M059J (cell line): ENCODE measurements around the gene CCDC92B. TPM values are rescaled to one million over a fixed set of nuclear protein-coding genes. Genes with fewer than 3 reads are reported as not detected.

Source experiments
- DNase-seq: peaks from one replicate; pipeline ENCODE4 v3.0.0-alpha.2; 2012; ENCODE audit warnings: low read depth
- total RNA-seq: library from RNA; depleted of rRNA; stranded (reverse); fragments of >200 nt; shearing (Covaris generic); gene quantifications from 2 replicates; pipeline ENCODE4 v1.2.3, GENCODE V29; 2014

CCDC92B gene
- total RNA-seq, 1 experiment from 2014 or later, result not detected

DNA sequence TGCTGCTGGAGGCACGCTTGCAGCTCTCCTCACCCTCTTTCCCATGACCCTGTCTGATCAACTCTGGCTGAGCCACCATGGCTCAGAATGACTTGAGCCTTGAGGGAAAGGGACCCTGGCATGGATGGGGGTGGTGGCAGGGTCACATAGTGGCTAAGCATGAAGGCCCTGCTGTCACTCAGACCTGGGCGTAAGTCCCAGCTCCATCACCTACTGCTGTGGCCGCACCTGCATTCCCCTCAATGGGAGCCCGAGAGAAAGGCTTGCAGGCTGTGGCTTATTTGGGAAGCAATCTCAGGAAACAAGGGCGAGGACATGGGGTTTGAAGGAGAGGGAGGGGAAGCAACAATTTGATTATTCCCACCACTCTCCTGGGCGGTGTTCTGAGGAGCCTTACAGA lies 29.0 kb upstream of the CCDC92B start:
- no peak for DNase-seq

GRCh38 chr17:2777242-2777867 lies 27.9 kb upstream of the CCDC92B start:
- DNase-seq, result no peak

GRCh38 chr17:2776589-2777241 lies 27.3 kb upstream of the CCDC92B start:
- no peak for DNase-seq

DNA sequence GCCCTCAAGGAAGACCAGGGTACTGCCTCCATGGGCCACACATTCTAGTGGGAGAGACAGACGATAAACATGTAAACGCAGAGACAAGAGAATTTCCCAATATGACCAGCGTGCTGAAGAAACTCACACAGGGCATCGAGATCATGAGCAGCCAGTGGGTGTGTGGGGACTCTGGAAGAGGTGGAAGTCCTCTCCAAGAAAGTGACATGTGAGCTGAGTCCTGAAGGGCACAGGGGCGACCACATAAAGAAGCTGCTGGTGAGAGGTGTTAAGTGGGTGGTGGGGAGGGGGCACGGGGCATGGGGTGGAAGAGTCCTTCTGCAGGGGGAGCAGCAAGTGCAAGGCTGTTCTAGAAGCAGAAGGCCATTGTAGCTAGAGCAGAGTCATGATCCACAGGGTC lies 25.8 kb upstream of the CCDC92B start:
- no peak for DNase-seq

DNA sequence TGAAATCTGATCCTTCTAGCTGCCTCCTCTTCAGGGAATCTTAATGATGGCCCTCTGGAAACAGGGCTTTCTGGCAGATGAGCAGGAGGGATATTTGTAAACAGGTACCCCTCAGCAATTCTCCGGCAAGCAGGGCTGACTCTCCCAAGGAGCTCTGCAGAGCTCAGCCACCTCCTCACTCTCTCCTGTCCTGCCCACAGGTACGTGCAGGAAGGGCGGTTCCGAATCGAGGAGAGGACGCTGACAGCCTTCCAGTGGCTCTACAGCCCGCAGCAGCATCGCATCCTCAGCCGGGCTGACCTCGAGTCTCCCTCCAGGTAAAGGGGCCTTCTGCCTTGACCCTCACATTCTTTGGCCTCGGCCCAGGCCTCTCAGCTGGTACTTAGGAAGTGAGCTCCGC lies 20.7 kb upstream of the CCDC92B start:
- no peak for DNase-seq

DNA sequence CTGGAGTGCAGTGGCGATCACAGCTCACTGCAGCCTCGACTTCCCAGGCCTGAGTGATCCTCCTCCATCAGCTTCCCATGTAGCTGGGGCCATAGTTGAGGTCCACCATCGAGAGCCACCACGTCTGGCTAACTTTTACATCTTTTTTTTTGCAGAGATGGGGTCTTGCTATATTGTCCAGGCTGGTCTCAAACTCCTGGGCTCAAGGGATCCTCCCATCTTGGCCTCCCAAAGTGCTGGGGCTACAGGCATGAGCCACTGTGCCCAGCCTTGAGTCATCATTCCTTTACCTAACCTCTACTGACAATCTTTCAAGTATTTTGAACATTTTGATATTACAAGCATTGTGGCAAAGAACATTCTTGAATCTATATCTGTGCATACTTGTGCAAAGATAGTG lies 9.4 kb upstream of the CCDC92B start:
- DNase-seq, result no peak

- DNase-seq, result no peak
These were observed 6.7 kb upstream of the CCDC92B start for GRCh38 chr17:2755891-2756724.

DNA sequence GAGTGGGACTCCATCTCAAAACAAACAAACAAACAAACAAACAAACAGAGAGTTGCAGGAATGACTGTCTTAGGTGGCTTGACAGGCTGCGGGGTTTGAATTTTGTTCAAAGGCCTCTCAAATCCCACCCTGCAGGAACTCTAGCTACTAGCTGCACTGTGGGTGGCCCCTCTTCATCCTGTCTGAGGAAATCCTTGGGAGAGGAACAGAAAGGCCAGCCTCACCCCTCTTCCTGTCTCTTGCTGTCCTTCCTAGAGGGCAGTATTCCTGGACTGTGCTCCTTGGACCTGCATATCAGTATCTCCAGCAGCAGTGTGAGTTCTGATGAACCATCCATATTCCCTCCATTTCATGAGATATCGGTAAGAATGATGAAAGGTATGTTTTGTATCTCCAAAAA lies 2.0 kb upstream of the CCDC92B start:
- no peak for DNase-seq

DNA sequence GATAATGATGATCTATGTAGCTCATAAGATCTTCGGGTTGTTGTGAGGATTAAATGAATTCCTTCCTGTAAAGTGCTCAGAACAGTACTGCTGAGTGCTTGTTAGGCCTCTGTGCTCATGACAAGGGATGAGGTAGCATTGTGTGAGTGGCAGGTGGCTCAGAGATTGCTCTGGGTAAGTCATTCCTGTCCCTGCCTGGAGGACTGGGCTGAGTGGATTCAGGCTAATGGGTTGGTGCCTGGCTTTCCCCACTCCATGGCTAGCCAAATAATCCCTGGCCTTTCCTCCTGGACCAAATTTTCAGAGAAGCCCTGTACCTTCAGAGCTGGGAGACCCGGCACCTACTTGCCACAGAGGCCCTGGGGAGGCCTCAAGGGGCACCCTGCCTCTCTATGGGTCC lies 1.3 kb upstream of the CCDC92B start:
- no peak for DNase-seq

DNA sequence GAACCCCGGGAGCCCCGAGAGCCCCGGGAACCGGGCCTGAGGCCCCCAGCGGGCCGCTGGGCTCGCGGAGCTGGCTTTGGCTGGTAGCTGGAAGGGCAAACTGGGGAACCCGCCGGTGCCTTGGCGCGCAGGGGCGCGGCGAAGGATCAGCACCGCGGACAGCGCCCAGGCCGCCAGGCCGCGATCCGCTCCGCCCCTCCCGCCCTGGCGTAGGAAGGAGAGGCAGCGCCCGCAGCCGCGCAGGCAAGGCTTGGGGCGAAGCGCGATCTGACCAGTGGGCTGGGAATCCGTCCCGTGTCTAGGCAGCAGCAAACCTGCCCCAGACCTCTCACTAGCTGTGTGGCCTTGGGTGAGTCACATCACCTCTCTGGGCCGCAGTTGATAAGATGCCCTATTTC lies 331 bp upstream of the CCDC92B start:
- DNase-seq, result peak; percentile 61

- DNase-seq, result no peak
These were observed 4.0 kb downstream of the CCDC92B start for GRCh38 chr17:2745317-2746037.

GRCh38 chr17:2737693-2738092 lies 11.8 kb downstream of the CCDC92B start:
- no peak for DNase-seq

- DNase-seq, result no peak
These were observed 12.5 kb downstream of the CCDC92B start for GRCh38 chr17:2736956-2737355.

DNA sequence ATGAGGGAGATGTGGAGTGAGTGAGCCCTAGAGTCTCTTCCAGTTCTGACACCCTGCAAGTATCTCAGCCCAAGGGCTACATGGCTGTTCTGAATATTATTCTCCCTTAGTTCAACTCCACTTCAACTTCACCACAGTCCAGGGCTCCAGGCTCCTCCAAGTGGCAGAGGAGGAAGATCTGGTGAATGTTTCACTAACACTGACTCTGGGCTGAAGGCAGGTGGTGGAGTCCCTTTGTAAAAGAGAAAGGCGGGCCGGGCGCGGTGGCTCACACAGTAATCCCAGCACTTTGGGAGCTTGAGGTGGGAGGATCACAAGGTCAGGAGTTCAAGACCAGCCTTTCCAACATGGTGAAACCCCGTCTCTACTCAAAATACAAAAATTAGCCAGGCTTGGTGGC lies 13.6 kb downstream of the CCDC92B start:
- DNase-seq, result no peak

DNA sequence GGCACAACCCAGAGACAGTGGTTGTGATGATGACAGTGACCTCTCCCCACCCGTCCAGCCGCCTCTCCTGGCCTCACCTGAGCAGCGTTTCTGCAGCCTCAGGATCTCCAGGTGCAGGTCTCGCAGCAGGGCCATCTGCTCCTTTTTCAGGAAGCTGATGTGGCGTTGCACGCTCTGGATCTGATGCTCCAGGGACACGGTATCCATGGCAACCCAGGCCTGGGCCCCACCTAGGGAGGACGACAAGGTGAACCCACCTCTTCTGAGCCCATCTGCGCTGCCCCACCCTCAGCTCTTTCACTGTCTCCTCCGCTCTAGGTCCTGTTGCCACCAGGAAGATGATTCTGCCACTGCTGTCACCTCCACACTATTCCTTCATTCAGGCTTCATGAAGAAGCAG lies 14.5 kb downstream of the CCDC92B start:
- no peak for DNase-seq

DNA sequence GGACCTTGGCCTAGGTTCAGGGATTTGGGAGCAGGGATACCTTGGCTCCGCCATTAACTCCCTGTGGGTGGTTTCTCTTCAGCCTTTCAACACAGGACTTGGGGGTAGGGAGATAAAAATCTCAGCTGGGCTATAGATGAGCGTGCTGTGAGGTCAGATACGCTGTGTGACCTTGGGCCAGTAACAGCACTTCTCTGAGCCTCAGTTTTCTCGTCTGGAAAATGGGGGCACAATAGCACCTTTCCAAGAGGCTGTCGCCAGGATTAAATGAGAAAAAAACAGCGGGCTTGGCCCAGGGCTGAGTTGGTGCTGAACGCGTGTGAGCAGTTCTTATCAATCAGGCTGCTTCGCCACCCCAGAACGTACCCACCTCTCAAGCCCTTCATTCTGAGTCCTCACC lies 17.6 kb downstream of the CCDC92B start:
- DNase-seq, result no peak

DNA sequence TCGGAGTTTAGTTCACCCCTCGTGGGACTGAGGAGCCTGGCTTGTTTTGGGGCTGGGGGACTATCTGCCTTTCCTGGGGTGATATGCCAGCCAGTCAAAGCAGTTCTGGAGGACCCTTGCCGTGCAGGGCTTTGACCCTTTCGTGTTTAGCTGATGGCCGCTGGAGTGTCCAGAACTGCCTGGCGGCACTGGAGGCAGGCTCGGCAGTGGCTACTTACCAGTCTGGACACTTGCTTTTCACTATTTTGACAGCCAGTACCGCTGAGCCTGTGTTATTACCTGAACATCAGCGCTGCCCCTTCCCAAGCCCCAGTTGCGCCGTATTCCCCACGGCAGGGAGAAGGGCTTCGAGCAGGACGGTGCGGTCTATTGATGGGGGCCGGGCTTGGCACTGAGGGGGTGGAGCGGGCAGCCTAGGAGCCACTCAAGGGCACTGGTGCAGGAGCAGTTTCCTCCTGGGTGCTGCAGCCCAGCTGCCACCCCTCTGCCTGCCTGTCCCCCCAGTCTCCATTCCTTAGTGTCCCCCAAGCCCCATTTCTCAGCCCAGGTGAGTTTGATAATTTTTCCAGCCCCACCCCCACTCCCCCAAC lies 18.6 kb downstream of the CCDC92B start:
- DNase-seq, result no peak

DNA sequence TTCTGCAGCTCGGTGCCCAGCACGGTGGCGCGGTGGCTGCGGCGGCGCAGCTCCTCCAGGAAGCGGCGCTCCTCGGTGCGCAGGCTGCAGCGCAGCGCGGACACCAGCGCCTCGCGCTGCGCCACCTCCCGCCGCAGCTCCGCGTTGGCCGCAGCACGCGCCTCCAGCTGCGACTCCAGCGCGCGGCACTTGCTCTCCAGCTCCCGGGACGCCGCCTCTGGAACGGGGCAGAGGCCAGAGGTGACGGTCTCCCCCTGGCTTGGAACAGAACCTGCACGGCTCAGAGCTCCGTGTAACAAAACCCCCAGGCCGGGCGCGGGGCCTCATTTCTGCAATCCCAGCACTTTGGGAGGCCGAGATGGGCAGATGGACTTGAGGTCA lies 24.7 kb downstream of the CCDC92B start:
- no peak for DNase-seq

- no peak for DNase-seq
These were observed 25.3 kb downstream of the CCDC92B start for GRCh38 chr17:2723997-2724783.

- peak; percentile 26 for DNase-seq
These were observed 25.9 kb downstream of the CCDC92B start for GRCh38 chr17:2723505-2723996.

- DNase-seq, result no peak
These were observed 26.8 kb downstream of the CCDC92B start for GRCh38 chr17:2722611-2723010.
